ENCODE results near the gene TMEFF1.
"Not testable (repeated sequence)": the region's sequence is repeated elsewhere in the genome, so short reads cannot be mapped to it uniquely, and the experiment has no call there.

TMEFF1 gene

GRCh38 chr9:100472788-100473275, at the start of gene TMEFF1:
Gene TMEFF1, plus strand, starts transcription at chr9:100473149. Its CDS starts 396 bp downstream, at chr9:100473545.
- no peak for DNase-seq (ENCODE audit: low read depth)

GRCh38 chr9:100425758-100426157, 47.2 kb upstream of the TMEFF1 start:
- DNase-seq (ENCODE audit: low read depth) = no peak

- no peak for DNase-seq (ENCODE audit: low read depth)
These were observed 46.8 kb upstream of the TMEFF1 start for GRCh38 chr9:100426189-100426529.

GRCh38 chr9:100426530-100427365, 46.2 kb upstream of the TMEFF1 start, which contains the start of gene MSANTD3:
Gene MSANTD3, plus strand, starts transcription at chr9:100427143. Its CDS starts 14,796 bp downstream, at chr9:100441939.
- DNase-seq (ENCODE audit: low read depth) = peak; percentile 11

- DNase-seq (ENCODE audit: low read depth) = no peak
These were observed 45.3 kb upstream of the TMEFF1 start for GRCh38 chr9:100427366-100428263.

- DNase-seq (ENCODE audit: low read depth) = no peak
These were observed 43.9 kb upstream of the TMEFF1 start for GRCh38 chr9:100428871-100429654.

GRCh38 chr9:100430286-100430940, 42.5 kb upstream of the TMEFF1 start:
- DNase-seq (ENCODE audit: low read depth) = no peak

- no peak for DNase-seq (ENCODE audit: low read depth)
These were observed 41.1 kb upstream of the TMEFF1 start for GRCh38 chr9:100431886-100432285.

- DNase-seq (ENCODE audit: low read depth) = no peak
These were observed 40.2 kb upstream of the TMEFF1 start for GRCh38 chr9:100432736-100433135.

- no peak for DNase-seq (ENCODE audit: low read depth)
These were observed 36.4 kb upstream of the TMEFF1 start for GRCh38 chr9:100436571-100436970.

GRCh38 chr9:100437860-100438805, 34.8 kb upstream of the TMEFF1 start:
- DNase-seq (ENCODE audit: low read depth) = peak; percentile 61

- no peak for DNase-seq (ENCODE audit: low read depth)
These were observed 32.9 kb upstream of the TMEFF1 start for GRCh38 chr9:100440071-100440470.

- not testable (repeated sequence) for DNase-seq (ENCODE audit: low read depth)
These were observed 32.5 kb upstream of the TMEFF1 start for GRCh38 chr9:100440487-100440886.

- no peak for DNase-seq (ENCODE audit: low read depth)
These were observed 31.0 kb upstream of the TMEFF1 start for GRCh38 chr9:100441911-100442361.

- DNase-seq (ENCODE audit: low read depth) = no peak
These were observed 28.9 kb upstream of the TMEFF1 start for GRCh38 chr9:100443781-100444768.

GRCh38 chr9:100445161-100445902, 27.6 kb upstream of the TMEFF1 start:
- no peak for DNase-seq (ENCODE audit: low read depth)

- DNase-seq (ENCODE audit: low read depth) = no peak
These were observed 26.9 kb upstream of the TMEFF1 start for GRCh38 chr9:100445903-100446549.

GRCh38 chr9:100447041-100447440, 25.9 kb upstream of the TMEFF1 start:
- no peak for DNase-seq (ENCODE audit: low read depth)

Data from stimulated activated CD8-positive, alpha-beta memory T cell treated with anti-CD3 and anti-CD28 coated beads, Interleukin-12 subunit alpha, Interleukin-12 subunit beta, amount 100 ng/mL, for 1 hour (primary cell).